ENCODE measurements around the gene CD248. TPM values are rescaled to one million over a fixed set of nuclear protein-coding genes. Genes with fewer than 3 reads are reported as not detected.
"Not testable (repeated sequence)": the region's sequence is repeated elsewhere in the genome, so short reads cannot be mapped to it uniquely, and the experiment has no call there.

The CD248 gene
- total RNA-seq, 1 experiment from 2014 or later = not detected

DNA sequence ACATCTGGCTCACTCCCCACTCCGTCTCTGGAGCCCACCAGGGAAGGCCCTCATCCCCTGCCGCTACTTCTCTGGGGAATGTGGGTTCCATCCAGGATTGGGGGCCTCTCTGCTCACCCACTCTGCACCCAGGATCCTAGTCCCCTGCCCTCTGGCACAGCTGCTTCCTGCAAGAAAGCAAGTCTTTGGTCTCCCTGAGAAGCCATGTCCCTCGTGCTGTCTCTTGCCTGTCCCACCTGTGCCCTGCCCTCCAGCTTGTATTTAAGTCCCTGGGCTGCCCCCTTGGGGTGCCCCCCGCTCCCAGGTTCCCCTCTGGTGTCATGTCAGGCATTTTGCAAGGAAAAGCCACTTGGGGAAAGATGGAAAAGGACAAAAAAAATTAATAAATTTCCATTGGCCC is 39.8 kb downstream of the CD248 start:
- not testable (repeated sequence) for DNase-seq (ENCODE audit: low spot score)

DNA sequence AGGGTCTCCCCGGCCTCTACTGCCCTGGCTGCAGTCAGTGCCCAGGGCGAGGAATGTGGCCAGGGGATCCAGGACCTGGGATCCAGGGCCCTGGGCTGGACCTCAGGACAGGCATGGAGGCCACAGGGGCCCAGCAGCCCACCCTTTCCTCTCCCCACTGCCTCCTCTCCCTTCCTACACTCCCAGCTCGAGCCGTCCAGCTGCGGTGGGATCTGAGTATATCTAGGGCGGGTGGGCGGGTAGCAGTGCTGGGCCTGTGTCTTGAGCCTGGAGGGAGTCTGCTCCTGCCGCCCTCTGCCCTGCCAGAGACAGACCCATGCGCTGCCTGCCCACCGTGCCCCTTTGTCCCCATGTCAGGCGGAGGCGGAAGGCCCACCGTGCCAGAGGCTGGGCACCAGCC is 40.2 kb downstream of the CD248 start:
- DNase-seq (ENCODE audit: low spot score) = not testable (repeated sequence)

DNA sequence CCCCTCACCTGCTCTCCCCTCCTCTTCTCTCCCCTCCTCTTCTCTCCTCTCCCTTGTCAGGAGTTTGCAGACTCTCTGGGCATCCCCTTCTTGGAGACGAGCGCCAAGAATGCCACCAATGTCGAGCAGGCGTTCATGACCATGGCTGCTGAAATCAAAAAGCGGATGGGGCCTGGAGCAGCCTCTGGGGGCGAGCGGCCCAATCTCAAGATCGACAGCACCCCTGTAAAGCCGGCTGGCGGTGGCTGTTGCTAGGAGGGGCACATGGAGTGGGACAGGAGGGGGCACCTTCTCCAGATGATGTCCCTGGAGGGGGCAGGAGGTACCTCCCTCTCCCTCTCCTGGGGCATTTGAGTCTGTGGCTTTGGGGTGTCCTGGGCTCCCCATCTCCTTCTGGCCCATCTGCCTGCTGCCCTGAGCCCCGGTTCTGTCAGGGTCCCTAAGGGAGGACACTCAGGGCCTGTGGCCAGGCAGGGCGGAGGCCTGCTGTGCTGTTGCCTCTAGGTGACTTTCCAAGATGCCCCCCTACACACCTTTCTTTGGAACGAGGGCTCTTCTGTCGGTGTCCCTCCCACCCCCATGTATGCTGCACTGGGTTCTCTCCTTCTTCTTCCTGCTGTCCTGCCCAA is 40.7 kb downstream of the CD248 start:
- DNase-seq (ENCODE audit: low spot score) = no peak

DNA sequence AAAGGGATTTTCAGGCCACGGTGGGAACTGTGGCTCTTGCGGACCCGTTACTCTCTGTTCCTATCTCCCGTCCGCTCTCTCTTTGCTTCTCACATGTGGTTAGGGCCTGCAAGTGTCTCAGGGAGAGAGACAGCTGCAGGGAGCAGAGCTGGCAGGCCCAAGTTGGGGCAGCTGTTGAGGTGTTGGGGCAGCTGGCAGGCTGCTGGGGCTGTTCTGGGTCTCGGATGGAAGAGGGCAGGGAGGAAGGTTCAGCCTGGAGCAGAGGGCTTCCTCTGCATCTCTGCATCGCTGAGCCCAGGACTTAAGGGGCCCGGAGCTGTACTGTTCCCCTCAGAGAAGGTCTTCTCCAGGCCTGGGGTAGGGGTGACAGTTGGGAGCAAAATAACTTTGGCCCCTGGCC is 41.4 kb downstream of the CD248 start:
- no peak for DNase-seq (ENCODE audit: low spot score)

DNA sequence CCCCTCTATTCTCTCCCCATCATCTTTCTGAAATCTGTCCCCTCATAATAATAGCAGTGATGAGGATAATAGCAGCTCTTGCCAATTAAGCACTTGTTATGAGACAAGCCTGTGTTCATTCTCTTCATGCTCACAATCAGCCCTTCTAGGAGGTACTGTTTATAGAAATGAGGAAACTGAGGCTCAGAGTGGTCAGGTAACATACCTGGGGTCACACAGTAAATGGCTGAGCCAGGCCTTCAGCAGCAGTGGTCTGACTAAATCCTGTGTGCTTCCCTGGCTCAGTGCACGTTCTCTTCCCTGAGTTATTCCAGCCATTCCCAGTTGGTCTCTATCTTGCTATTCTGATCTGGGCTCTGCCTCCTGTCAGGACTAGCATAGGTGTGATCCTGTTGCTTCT is 42.6 kb downstream of the CD248 start:
- no peak for DNase-seq (ENCODE audit: low spot score)

DNA sequence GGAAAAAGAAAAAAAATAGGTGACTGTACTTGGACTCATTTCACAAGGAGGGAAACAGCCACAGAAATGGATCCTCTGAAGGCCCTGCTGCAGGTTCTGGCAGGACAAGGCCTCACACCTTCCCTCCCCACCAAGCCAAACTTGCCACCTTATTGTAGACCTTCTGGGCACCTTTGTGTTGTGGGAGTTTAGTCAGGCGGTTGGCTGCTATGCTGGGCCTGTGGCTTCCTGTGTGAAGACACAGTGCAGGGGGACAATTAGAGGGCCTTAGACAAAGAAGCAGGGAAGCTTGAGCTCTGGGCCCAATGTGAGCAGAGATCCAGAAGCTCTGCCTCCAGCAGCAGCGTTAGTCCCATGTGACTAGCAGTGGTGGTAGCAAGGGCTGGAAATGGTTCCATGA is 44.2 kb downstream of the CD248 start:
- DNase-seq (ENCODE audit: low spot score) = no peak

DNA sequence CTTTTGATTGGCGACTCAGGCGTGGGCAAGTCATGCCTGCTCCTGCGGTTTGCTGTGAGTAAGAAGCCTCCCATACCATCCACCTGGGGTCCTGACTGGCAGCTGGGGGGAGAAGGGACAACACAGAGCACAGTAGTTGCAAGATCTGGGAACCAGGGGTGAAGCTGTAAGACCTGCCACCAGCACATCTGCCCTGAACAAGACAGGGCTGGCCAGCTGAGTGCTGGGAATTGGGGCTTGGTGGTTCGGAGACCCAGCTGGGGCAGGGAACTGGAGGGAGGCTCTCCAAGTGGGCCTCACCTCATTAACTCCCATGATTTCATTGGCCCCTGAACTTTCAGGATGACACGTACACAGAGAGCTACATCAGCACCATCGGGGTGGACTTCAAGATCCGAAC is 45.0 kb downstream of the CD248 start:
- DNase-seq (ENCODE audit: low spot score) = no peak

DNA sequence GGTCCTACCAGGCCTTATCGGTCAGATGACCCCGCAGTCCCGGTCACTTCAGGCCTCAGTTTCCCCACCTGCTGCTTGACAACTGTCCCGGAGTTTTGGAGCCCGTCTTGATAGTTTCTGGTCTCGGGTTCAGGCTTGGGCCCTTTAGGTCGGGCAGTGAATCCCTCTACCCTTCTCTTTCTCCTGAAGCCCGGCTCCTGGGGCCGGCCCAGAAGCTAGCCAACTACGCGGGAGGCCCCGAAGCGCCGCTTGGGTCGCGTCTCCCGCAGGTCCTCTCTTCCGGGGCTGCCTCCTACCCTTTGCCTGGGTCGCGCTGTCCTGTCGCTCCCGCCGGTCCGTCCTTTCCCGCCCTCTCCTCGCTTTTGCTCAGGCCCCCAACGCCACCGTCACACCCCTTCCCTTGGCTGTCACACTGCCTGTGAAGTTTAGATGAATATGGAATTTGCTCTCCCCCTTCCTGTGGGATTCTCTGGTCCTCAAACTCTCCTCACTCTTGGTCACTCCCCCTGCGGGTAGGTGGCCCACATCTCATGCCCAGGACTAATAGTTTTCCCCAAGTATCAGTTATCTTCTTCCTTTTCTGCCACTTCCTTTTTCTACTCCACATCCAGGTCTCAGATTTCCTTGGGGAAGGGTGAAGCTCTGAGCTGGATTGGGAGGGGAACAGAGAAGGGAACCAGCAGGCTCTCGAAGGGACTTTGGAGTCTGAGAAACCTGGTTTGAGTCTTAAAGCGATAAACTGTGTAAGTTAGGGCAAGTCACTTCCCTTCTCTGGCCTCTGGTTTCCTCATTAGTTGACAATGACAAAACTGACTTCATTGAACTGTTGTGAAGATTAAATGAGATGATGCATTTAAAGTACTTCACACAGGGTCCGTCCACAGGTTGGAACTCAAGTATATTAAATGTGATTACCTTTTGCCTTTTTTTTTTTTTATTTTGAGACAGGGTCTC is 47.6 kb downstream of the CD248 start:
- peak; percentile 55 for DNase-seq (ENCODE audit: low spot score)

DNA sequence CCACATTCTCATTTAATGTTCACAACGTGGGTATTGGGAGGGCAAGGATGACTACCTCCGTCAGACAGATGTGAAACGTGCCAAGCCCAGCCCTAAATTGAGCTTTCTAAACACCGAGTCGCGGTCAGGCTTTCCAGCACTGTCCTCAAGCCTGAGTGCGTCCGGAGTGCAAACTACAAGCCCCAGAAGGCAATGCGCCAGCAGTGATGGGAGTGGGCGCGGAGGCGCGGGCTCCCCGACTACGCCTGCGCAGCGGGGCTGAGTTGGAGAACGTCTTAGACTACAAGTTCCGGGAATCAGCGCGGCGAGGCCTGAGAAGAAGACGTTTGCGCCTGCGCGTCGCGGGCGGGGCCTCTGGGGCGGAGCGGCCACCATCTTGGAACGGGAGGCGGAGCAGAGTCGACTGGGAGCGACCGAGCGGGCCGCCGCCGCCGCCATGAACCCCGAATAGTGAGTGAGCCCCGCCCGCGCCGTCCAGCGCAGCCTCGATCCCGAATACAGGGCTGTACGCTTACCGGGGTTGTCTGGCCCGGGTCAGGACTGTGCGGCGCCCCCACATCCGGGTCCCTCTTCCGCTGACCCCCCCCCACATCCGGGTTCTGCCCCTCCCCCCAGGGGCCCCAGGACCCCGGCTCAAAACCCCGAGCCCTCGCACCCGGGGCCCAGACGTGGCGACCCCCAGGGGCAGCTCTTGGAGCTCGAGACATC is 48.4 kb downstream of the CD248 start, which contains the start of gene RAB1B:
RAB1B (plus strand) TSS at position 396 of the 708 bp plus-strand sequence; CDS start at position 437, 41 bp downstream.
- peak; percentile 100 for DNase-seq (ENCODE audit: low spot score)

DNA sequence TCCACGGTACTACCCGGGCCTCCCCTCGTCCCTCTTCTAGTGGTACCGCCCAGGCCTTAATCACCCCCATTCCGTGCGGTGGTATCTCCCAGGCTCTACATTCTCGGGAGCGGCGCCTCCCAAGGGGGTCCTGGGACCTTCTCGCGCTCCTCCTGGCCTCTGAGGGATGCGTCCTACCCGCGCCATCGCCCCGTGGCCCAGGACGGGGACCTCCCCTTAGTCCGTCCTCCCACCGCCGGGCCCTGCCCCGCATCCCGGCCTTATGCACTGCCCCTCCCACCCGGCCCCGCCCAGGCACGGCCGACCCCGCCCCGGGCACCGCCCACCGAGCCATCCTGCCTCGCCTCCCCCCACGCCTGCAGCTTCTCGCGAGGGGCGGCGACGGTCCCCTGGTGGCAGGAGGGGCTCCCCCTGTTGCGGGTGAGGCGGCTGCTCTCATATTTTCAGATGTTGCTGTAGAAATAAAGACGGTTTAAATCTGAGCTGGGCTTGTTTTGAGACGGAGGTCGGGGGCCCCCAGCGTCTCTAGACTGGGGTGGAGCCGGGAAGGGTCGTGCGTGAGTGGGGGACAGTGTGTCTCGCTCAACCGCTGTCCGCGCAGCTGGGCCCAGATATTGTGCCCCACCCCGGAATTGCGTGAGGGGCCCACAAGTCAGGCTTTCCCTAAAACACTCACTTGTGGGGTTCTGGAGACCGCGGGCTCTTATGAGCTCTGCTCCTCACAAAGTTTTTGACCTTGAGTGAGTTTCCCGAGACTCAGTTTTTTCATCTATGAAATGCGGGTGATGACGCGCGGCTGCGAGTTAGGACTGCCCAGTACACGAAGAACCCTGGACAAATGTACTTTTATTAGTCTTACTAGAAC is 49.2 kb downstream of the CD248 start:
- DNase-seq (ENCODE audit: low spot score) = peak; percentile 86

DNA sequence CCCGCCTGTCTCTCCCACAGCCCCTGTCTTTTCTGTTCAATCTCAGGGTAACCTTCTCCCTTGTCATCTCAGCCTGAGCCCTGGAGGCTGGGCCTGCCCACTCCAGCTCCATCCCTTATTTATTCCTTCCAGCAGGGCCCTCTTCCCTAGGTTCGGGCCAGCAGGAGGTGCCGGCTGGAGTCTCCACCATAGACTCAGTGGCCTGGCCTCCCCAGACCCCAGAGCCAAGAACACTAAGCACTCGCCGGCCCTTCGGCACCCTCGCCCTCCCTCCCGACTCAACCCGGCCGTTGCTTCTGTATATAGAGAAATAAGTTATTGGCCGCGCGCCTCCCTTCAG is 49.8 kb downstream of the CD248 start:
- no peak for DNase-seq (ENCODE audit: low spot score)

DNA sequence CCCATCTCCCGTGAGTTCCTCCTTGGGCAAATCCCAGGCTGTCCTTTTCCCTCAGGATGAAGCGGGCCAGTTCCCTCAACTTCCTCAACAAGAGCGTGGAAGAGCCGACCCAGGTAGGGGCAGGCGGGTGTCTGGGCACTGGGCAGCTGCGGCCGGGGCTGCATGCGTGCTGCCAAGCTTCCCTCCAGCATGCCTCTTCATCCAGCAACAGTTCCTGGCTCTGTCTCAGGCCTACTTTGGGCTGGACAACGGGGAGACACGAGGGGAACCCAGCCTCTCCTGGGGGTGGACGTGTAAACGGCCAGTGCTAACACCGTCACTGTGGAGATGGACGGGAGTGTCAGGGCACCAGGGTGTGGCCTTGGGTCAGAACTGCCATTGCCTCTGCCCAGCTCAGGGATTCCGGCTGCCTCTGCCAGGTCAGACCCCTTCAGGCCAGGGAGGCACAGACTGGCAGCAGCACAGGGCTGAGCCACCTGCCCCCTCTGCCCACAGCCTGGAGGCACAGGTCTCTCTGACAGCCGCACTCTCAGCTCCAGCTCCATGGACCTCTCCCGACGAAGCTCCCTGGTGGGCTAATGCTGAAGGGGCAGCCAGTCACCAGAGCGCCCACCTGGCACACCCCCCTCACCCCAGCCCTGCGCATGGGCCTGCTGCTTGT is 50.3 kb downstream of the CD248 start:
- no peak for DNase-seq (ENCODE audit: low spot score)

DNA sequence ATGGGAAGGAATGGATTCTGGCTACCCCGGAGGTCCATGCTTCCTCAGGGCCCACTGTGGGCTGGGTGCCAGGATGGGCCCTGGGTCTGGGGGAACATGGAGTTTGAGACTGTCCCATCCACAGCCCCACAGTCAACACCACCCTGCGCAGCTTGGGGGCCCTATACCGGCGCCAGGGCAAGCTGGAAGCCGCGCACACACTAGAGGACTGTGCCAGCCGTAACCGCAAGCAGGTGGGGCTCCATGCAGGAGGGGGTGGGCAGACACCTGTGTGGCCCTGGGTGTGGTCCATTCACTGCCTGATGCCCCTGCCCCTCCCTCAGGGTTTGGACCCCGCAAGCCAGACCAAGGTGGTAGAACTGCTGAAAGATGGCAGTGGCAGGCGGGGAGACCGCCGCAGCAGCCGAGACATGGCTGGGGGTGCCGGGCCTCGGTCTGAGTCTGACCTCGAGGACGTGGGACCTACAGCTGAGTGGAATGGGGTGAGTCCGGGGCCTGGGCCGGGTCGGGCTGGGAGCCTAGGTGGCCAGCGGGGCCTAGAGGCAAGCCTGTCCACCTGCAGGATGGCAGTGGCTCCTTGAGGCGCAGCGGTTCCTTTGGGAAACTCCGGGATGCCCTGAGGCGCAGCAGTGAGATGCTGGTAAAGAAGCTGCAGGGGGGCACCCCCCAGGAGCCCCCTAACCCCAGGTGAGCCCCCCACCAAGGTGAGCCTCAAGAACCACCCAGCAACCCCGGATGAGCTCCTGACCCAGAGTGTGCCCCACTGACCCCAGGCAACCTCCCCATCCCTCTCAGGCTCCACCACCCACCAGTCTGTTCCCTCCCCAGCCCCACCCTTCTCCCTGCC is 51.1 kb downstream of the CD248 start:
- DNase-seq (ENCODE audit: low spot score) = no peak

DNA sequence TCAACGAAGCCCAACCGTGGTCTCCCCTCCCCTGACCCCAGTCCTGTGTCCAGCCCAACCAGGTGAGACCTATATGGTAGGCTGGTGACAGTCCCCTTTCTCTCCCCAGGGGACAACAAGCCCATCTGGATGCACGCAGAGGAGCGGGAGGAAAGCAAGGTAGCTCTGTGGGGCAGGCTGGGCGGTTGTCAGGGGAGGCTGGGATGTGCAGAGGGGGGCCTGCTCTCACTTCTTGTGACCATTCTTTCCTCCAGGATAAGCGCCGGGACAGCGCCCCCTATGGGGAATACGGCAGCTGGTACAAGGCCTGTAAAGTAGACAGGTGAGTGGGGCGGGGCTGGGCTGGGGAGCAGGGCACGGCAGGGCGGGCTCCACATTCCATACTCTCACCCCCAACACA is 51.9 kb downstream of the CD248 start:
- peak; percentile 42 for DNase-seq (ENCODE audit: low spot score)

Other genes with a start within 250 kb of the CD248 start
- 13.8 and 23.1 TPM in 2 replicates for gene PACS1, start 246.8 kb downstream of the CD248 start, total RNA-seq (2014; rRNA removed; shearing (Covaris generic))
- gene KLC2, start 59.3 kb downstream of the CD248 start, total RNA-seq (2014; rRNA removed; shearing (Covaris generic)) = 14.4 and 17.8 TPM in 2 replicates
- gene RAB1B, start 48.4 kb downstream of the CD248 start, total RNA-seq (2014; rRNA removed; shearing (Covaris generic)) = 357 and 380 TPM in 2 replicates
- 0.21 and 0.99 TPM in 2 replicates for gene CNIH2, start 38.9 kb downstream of the CD248 start, total RNA-seq (2014; rRNA removed; shearing (Covaris generic))
- gene YIF1A, start 27.9 kb downstream of the CD248 start, total RNA-seq (2014; rRNA removed; shearing (Covaris generic)) = 286 and 299 TPM in 2 replicates
- gene TMEM151A, start 25.1 kb downstream of the CD248 start, total RNA-seq (2014; rRNA removed; shearing (Covaris generic)) = 0.05 and 0.08 TPM in 2 replicates
- 18.8 and 21.0 TPM in 2 replicates for gene RIN1, start 19.4 kb upstream of the CD248 start, total RNA-seq (2014; rRNA removed; shearing (Covaris generic))
- 74.9 and 92.2 TPM in 2 replicates for gene BRMS1, start 28.1 kb upstream of the CD248 start, total RNA-seq (2014; rRNA removed; shearing (Covaris generic))
- gene B4GAT1, start 30.6 kb upstream of the CD248 start, total RNA-seq (2014; rRNA removed; shearing (Covaris generic)) = 26.8 and 30.5 TPM in 2 replicates
- gene SLC29A2, start 54.7 kb upstream of the CD248 start, total RNA-seq (2014; rRNA removed; shearing (Covaris generic)) = 40.3 and 44.9 TPM in 2 replicates
- gene NPAS4, start 104.0 kb upstream of the CD248 start, total RNA-seq (2014; rRNA removed; shearing (Covaris generic)) = not detected in 2 replicates
- 122 and 128 TPM in 2 replicates for gene MRPL11, start 121.8 kb upstream of the CD248 start, total RNA-seq (2014; rRNA removed; shearing (Covaris generic))
- 15.9 and 17.9 TPM in 2 replicates for gene PELI3, start 149.9 kb upstream of the CD248 start, total RNA-seq (2014; rRNA removed; shearing (Covaris generic))
- gene DPP3, start 163.4 kb upstream of the CD248 start, total RNA-seq (2014; rRNA removed; shearing (Covaris generic)) = 210 and 224 TPM in 2 replicates
- gene BBS1, start 193.6 kb upstream of the CD248 start, total RNA-seq (2014; rRNA removed; shearing (Covaris generic)) = 39.7 and 41.4 TPM in 2 replicates
- 28.1 and 35.0 TPM in 2 replicates for gene ZDHHC24, start 229.0 kb upstream of the CD248 start, total RNA-seq (2014; rRNA removed; shearing (Covaris generic))
- gene ACTN3, start 229.9 kb upstream of the CD248 start, total RNA-seq (2014; rRNA removed; shearing (Covaris generic)) = not detected in 2 replicates

Measured in HT-29 (cell line).